Upper lobe of left lung (tissue), 6 donors: ENCODE results near the gene XPNPEP1. TPM values are rescaled to one million over a fixed set of nuclear protein-coding genes. Genes with fewer than 3 reads are reported as not detected.

Source experiments
- ATAC-seq, 2 donors: fragments of 200-7000 bp; cut with Tn5 transposase; one replicate each; pipeline ENCODE4 v1.9.1; 2022; ENCODE audit warnings: mild to moderate bottlenecking in 2 of 2, moderate library complexity in 2 of 2; ENCODE audit not compliant: low FRiP score in 2 of 2
- DNase-seq, 2 donors: peaks; one replicate each; pipeline ENCODE4 v3.0.0-alpha.2; 2019 to 2020
- H3K27ac ChIP-seq, 4 donors: fragments of 200-600 bp; sonication (generic); one replicate each; pipeline ENCODE4 v1.5.1; 2016 to 2019
- H3K27me3 ChIP-seq, 4 donors: fragments of 200-600 bp; sonication (generic); one replicate each; pipeline ENCODE4 v1.5.1; 2017 to 2019
- H3K36me3 ChIP-seq, 4 donors: fragments of 200-600 bp; sonication (generic); one replicate each; pipeline ENCODE4 v1.5.1; 2016 to 2019
- H3K4me1 ChIP-seq, 4 donors: fragments of 200-600 bp; sonication (generic); one replicate each; pipeline ENCODE4 v1.5.1; 2018 to 2019
- H3K4me3 ChIP-seq, 4 donors: fragments of 200-600 bp; sonication (generic); one replicate each; pipeline ENCODE4 v1.5.1; 2017 to 2019; ENCODE audit warnings: mild to moderate bottlenecking in 2 of 4, moderate library complexity in 1 of 4
- H3K9me3 ChIP-seq, 4 donors: fragments of 200-600 bp; sonication (generic); one replicate each; pipeline ENCODE4 v1.5.1; 2018 to 2019
- CTCF ChIP-seq, 6 experiments: fragments of 450-650 bp in 4 of 6; fragments of 200-600 bp in 2 of 6; sonication (generic) in 2 of 6; IDR thresholded peaks; one replicate each; pipeline ENCODE4 v1.5.1; 2016 to 2019; ENCODE audit warnings: antibody characterized with exemption in 6 of 6
- EP300 ChIP-seq, 4 donors: sonication (generic); formaldehyde crosslinking; IDR thresholded peaks; one replicate each; pipeline ENCODE4 v1.5.1; 2017; ENCODE audit warnings: antibody characterized with exemption in 4 of 4, control low read depth in 2 of 4
- POLR2A ChIP-seq, 4 donors: fragments of 450-650 bp; IDR thresholded peaks; one replicate each; pipeline ENCODE4 v1.5.1; 2016 to 2017; ENCODE audit warnings: antibody characterized with exemption in 4 of 4, mild to moderate bottlenecking in 2 of 4
- POLR2AphosphoS5 ChIP-seq, 2 donors: sonication (generic); formaldehyde crosslinking; IDR thresholded peaks; one replicate each; pipeline ENCODE4 v1.5.1; 2017; ENCODE audit warnings: antibody characterized with exemption in 2 of 2
- WGBS, 2 donors: methylation state at CpG; one replicate each; pipeline ENCODE4 v1.1.5; 2017 to 2018; 5-methylcytosine and 5-hydroxymethylcytosine counted together
- total RNA-seq, 6 donors: library from RNA; depleted of rRNA in 4 of 6; stranded (reverse); fragments of >200 nt in 4 of 6; gene quantifications; one replicate each; pipeline versions ENCODE4 v1.1.0 to v1.2.1, GENCODE V29; 2016 to 2021
- donor health status: DM: no; HTN: no; CAD: no; lungs with moderate emphysema.
- donor health status: DM: no; HTN: yes; CAD: no; lungs with severe emphysema.

The XPNPEP1 gene
- total RNA-seq, 6 donors from 2014 or later = 40.6 to 132 (median 57.8) TPM

GRCh38 chr10:109962247-109962646 lies 38.9 kb upstream of the XPNPEP1 start:
- Histone ChIP-seq H3K9me3 (no peaks in the 10 kb centered on the region), H3K36me3 (no peaks in the 10 kb centered on the region), H3K27me3 (no peaks in the 10 kb centered on the region), H3K27ac (no peak overlapping the region), H3K4me1 (peaks cover 4 to 12% (median 9%) of the 10 kb centered on the region in 4 donors), H3K4me3 (no peak overlapping the region)
- ATAC-seq (no peak), DNase-seq (no peak)
- 95 to 100% methylated on average over 1 of the region's 1 CpG for WGBS, 2 donors
- TF ChIP-seq EP300 (IDR thresholded peaks at IDR 0.05) (no peak), POLR2A (IDR thresholded peaks at IDR 0.05) (no peak), POLR2AphosphoS5 (IDR thresholded peaks at IDR 0.05) (no peak), CTCF (IDR thresholded peaks at IDR 0.05) (no peak)

GRCh38 chr10:109961174-109962001 lies 38.1 kb upstream of the XPNPEP1 start:
- no peaks in the 10 kb centered on the region for H3K36me3 ChIP-seq
- H3K27ac ChIP-seq = no peak overlapping the region
- TF ChIP-seq POLR2AphosphoS5 (IDR thresholded peaks at IDR 0.05) (no peak), CTCF (IDR thresholded peaks at IDR 0.05) (no peak), EP300 (IDR thresholded peaks at IDR 0.05) (no peak), POLR2A (IDR thresholded peaks at IDR 0.05) (no peak)
- H3K4me3 ChIP-seq = no peak overlapping the region
- no peak for ATAC-seq
- no peak for DNase-seq
- no peaks in the 10 kb centered on the region for H3K9me3 ChIP-seq
- no peaks in the 10 kb centered on the region for H3K27me3 ChIP-seq
- peaks cover 0 to 9% (median 2%) of the 10 kb centered on the region in 4 donors for H3K4me1 ChIP-seq
- WGBS, 2 donors = 79 to 88% methylated on average over 5 of the region's 5 CpGs

GRCh38 chr10:109960682-109961081 lies 37.4 kb upstream of the XPNPEP1 start:
- 86 to 88% methylated on average over 2 of the region's 2 CpGs for WGBS, 2 donors
- H3K4me1 ChIP-seq = peaks cover 0 to 5% (median 2%) of the 10 kb centered on the region in 4 donors

GRCh38 chr10:109959259-109960145 lies 36.2 kb upstream of the XPNPEP1 start:
- TF ChIP-seq CTCF (IDR thresholded peaks at IDR 0.05) (no peak), POLR2A (IDR thresholded peaks at IDR 0.05) (no peak), EP300 (IDR thresholded peaks at IDR 0.05) (no peak), POLR2AphosphoS5 (IDR thresholded peaks at IDR 0.05) (no peak)
- Histone ChIP-seq H3K4me3 (no peak overlapping the region), H3K4me1 (no peaks in the 10 kb centered on the region), H3K27me3 (no peaks in the 10 kb centered on the region), H3K9me3 (no peaks in the 10 kb centered on the region), H3K36me3 (no peaks in the 10 kb centered on the region), H3K27ac (no peak overlapping the region)
- ATAC-seq (no peak), DNase-seq (no peak)
- WGBS, 2 donors = 90% methylated on average over 8 of the region's 8 CpGs

More at GRCh38 chr10:109960682-109961081, 37.4 kb upstream of the XPNPEP1 start:
- DNase-seq (no peak), ATAC-seq (no peak)
- TF ChIP-seq POLR2A (IDR thresholded peaks at IDR 0.05) = no peak
- no peak for TF ChIP-seq EP300 (IDR thresholded peaks at IDR 0.05)
- no peak for TF ChIP-seq CTCF (IDR thresholded peaks at IDR 0.05)
- TF ChIP-seq POLR2AphosphoS5 (IDR thresholded peaks at IDR 0.05) = no peak
- Histone ChIP-seq H3K4me3 (no peak overlapping the region), H3K27ac (no peak overlapping the region), H3K27me3 (no peaks in the 10 kb centered on the region), H3K9me3 (no peaks in the 10 kb centered on the region), H3K36me3 (no peaks in the 10 kb centered on the region)
